ENCODE data around the gene WDR53.
"Not testable (repeated sequence)": the region's sequence is repeated elsewhere in the genome, so short reads cannot be mapped to it uniquely, and the experiment has no call there.

The WDR53 gene

DNA sequence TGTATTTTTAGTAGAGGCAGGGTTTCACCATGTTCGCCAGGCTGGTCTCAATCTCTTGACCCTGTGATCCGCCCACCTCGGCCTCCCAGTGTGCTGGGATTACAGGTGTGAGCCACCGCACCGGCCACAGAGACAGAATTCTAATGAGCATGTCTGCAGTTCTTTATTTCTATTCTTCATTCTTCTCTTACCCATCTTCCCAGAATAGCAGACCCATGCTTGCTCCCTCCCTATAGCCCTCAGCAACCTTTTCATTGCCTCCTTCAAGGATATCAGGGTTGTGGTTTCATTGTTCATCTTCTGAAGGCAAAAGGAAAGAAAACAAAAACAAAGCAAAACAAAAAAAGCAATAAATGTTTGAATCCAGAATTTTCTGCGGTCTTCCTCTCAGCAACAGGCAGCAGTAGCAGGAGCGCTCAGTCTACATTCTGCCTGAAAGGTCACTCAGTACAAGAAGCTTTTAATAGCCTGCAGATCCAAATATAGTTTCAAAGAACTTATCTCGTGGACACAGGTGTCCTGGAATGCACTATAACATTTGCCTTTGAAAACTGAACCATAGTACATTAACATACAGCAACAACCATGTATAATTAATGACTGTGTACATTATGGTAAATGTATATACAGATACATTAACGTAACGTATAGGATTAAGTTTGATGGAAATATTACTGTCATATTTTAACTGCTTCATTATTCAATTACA is 53.3 kb downstream of the WDR53 start, which contains the start of gene SMCO1:
SMCO1 (minus strand) TSS at position 434 of the 709 bp plus-strand sequence; CDS start at position 297, 137 bp downstream.
- no peak for DNase-seq

DNA sequence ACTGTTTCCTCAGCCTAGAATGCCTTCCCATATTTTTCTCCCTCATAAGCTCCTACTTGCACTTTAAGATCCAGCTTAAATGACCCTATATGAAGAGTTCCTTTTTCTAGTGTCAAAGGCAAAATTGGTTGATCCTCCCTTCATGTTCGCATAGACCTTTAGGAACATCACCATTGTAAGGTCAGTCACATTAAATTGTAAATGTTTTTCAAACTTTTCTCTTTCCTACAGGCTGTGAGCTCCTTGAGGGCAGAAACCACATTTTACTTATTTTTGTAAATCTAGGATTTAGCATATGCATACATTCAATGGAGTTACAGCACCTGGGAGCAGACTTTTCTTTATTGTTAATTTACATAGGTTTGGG is 54.0 kb downstream of the WDR53 start:
- no peak for DNase-seq

DNA sequence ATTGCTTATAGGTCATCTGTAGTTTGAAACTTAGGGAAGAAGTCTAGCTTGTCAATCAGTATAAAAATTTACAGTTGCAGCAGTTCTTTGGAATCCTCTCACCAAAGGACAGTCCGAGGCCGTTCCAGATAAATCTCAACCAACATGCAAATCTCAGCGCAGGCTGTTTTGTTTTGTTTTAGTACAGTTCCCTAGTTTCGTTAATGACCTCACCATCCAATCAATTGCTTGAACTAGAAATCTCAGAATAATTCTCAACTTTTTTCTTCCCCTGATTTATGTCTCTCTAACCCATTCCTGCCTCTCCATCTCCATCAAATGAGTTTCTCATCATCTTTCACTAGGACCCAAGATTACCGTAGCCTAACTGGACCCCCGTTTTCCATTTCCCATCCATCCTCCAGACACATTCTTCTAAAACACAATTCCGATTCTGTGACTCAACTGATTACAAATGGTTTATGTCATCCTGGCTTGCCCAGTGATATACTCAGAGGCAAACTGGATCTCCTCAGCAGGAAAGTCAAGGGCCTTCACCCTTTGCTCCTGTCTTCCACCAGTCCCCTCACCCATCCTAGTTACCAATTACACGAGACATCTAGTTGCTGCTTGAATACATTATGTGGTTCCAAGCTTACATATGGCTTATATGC is 54.5 kb downstream of the WDR53 start:
- no peak for DNase-seq

DNA sequence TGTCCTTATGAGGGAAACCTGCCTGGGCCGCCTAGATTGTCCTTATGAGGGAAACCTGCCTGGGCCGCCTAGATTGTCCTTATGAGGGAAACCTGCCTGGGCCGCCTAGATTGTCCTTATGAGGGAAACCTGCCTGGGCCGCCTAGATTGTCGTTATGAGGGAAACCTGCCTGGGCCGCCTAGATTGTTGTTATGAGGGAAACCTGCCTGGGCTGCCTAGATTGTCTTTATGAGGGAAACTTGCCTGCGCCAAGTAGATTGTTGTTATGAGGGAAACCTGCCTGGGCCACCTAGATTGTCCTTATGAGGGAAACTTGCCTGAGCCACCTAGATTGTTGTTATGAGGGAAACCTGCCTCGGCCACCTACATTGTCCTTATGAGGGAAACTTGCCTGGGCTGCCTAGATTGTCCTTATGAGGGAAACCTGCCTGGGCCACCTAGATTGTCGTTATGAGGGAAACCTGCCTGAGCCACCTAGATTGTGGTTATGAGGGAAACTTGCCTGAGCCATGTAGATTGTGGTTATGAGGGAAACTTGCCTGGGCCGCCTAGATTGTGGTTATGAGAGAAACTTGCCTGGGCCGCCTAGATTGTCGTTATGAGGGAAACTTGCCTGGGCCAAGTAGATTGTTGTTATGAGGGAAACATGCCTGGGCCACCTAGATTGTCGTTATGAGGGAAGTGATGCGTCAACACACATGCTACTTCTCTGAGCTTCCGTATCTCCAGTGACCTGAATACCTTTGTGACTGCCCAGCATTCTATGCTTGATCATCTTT is 56.5 kb downstream of the WDR53 start:
- not testable (repeated sequence) for DNase-seq

DNA sequence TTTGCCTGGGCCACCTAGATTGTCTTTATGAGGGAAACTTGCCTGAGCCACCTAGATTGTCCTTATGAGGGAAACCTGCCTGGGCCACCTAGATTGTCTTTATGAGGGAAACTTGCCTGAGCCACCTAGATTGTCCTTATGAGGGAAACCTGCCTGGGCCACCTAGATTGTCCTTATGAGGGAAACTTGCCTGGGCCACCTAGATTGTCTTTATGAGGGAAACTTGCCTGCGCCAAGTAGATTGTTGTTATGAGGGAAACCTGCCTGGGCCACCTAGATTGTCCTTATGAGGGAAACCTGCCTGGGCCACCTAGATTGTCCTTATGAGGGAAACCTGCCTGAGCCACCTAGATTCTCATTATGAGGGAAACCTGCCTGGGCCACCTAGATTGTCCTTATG is 57.2 kb downstream of the WDR53 start:
- not testable (repeated sequence) for DNase-seq

DNA sequence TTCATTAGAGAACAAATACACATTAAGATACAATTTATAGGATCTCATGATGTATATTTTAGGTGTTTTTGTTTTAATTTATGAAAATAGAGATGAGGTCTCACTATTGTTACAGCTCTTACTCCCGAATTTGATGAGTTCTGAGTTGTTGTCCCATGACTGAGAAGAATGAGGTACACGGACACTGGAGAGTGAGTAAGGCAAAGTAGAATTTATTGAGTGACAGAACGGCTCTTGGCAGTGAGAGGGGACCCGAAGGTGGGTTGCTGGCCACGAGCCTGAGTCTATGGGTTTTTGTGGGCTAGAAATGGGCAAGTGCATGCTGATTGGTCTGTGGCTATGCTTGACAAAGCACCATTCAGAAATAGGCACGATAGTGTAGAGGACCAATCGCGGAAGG is 61.7 kb downstream of the WDR53 start:
- DNase-seq, result no peak

DNA sequence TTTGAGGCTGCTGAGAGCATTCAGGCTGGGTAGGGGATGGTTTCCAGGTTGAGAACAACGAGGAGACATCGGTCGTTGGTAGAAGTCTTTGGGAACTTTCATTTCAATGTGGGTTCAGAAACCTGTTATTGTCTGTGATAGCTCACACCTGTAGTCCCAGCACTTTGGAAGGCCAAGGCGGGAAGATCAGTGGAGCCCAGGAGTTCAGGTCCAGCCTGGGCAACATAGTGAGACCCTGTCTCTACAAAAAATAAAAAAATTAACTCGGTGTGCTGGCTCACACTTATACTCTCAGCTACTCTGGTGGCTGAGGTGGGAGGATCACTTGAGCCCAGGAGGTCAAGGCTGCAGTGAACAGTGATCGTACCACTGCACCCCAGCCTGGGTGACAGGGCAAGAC is 63.8 kb downstream of the WDR53 start:
- no peak for DNase-seq
